Glutamatergic neuron (in vitro differentiated cells): ENCODE results near the gene SP8. TPM values are rescaled to one million over a fixed set of nuclear protein-coding genes. Genes with fewer than 3 reads are reported as not detected.
A peak's percentile ranks its signal among the peaks of the same experiment; 100 is the strongest.

Experiments used
- DNase-seq: peaks from one replicate; pipeline ENCODE4 v3.0.0; 2022
- H3K27ac Mint-ChIP-seq: one replicate; pipeline ENCODE4 v1.8.0; 2020; ENCODE audit warnings: mild to moderate bottlenecking, mixed read lengths, inconsistent platforms; ENCODE audit not compliant: unreplicated experiment
- H3K27me3 Mint-ChIP-seq: one replicate; pipeline ENCODE4 v1.8.0; 2020; ENCODE audit warnings: mild to moderate bottlenecking, moderate library complexity, mixed read lengths, inconsistent platforms; ENCODE audit not compliant: unreplicated experiment
- H3K36me3 Mint-ChIP-seq: one replicate; pipeline ENCODE4 v1.8.0; 2020; ENCODE audit warnings: mild to moderate bottlenecking, mixed read lengths, inconsistent platforms; ENCODE audit not compliant: unreplicated experiment
- H3K4me1 Mint-ChIP-seq: one replicate; pipeline ENCODE4 v1.8.0; 2020; ENCODE audit warnings: mild to moderate bottlenecking, low read depth, mixed read lengths, inconsistent platforms; ENCODE audit not compliant: unreplicated experiment
- H3K4me3 Mint-ChIP-seq: one replicate; pipeline ENCODE4 v1.8.0; 2020; ENCODE audit warnings: mild to moderate bottlenecking, mixed read lengths, inconsistent platforms; ENCODE audit not compliant: unreplicated experiment
- H3K9me3 Mint-ChIP-seq: one replicate; pipeline ENCODE4 v1.8.0; 2020; ENCODE audit warnings: mild to moderate bottlenecking, moderate library complexity, mixed read lengths, inconsistent platforms; ENCODE audit not compliant: unreplicated experiment
- CTCF ChIP-seq: fragments of 200-600 bp; sonication (generic); IDR thresholded peaks from one replicate; pipeline ENCODE4 v1.5.0; 2021; ENCODE audit not compliant: partially characterized antibody, unreplicated experiment
- total RNA-seq: library from RNA; stranded (reverse); fragmentation: NEBNext Ultra II Directional; extraction: Animal tissue kit (Norgen Biotek cat#: 25700); gene quantifications from one replicate; pipeline ENCODE4 v1.2.1, GENCODE V29; 2021; ENCODE audit not compliant: unreplicated experiment

The SP8 gene
- total RNA-seq, 1 donor from 2014 or later, result not detected

GRCh38 chr7:20777377-20778062 is 9.2 kb downstream of the SP8 start:
- Mint-ChIP-seq H3K9me3 (peaks cover 1% of the 10 kb centered on the region), H3K4me3 (peak overlapping the region; percentile 90), H3K27me3 (peaks cover 14% of the 10 kb centered on the region), H3K36me3 (no peaks in the 10 kb centered on the region), H3K27ac (peak overlapping the region; percentile 46), H3K4me1 (peaks cover 3% of the 10 kb centered on the region)
- no peak for DNase-seq
- no peak for TF ChIP-seq CTCF

GRCh38 chr7:20776942-20777341 is 9.7 kb downstream of the SP8 start:
- peaks cover 1% of the 10 kb centered on the region for H3K9me3 Mint-ChIP-seq
- peaks cover 3% of the 10 kb centered on the region for H3K4me1 Mint-ChIP-seq
- no peak for DNase-seq
- TF ChIP-seq CTCF, result no peak
- H3K36me3 Mint-ChIP-seq, result no peaks in the 10 kb centered on the region
- H3K27ac Mint-ChIP-seq, result no peak overlapping the region
- peak overlapping the region; percentile 90 for H3K4me3 Mint-ChIP-seq
- peaks cover 14% of the 10 kb centered on the region for H3K27me3 Mint-ChIP-seq

- Mint-ChIP-seq H3K27me3 (peaks cover 14% of the 10 kb centered on the region), H3K27ac (no peak overlapping the region), H3K9me3 (peaks cover 1% of the 10 kb centered on the region), H3K4me3 (no peak overlapping the region), H3K4me1 (peaks cover 3% of the 10 kb centered on the region), H3K36me3 (no peaks in the 10 kb centered on the region)
- no peak for TF ChIP-seq CTCF
- DNase-seq, result peak; percentile 29
Measured at GRCh38 chr7:20776214-20776911, 10.3 kb downstream of the SP8 start.

- no peaks in the 10 kb centered on the region for H3K4me1 Mint-ChIP-seq
- H3K4me3 Mint-ChIP-seq, result no peak overlapping the region
- H3K27ac Mint-ChIP-seq, result no peak overlapping the region
- no peaks in the 10 kb centered on the region for H3K9me3 Mint-ChIP-seq
- TF ChIP-seq CTCF, result no peak
- DNase-seq, result no peak
- no peaks in the 10 kb centered on the region for H3K27me3 Mint-ChIP-seq
- H3K36me3 Mint-ChIP-seq, result no peaks in the 10 kb centered on the region
Measured at GRCh38 chr7:20754001-20754400, 32.7 kb downstream of the SP8 start.

- Mint-ChIP-seq H3K4me3 (no peak overlapping the region), H3K4me1 (no peaks in the 10 kb centered on the region), H3K36me3 (no peaks in the 10 kb centered on the region), H3K27ac (no peak overlapping the region), H3K9me3 (no peaks in the 10 kb centered on the region), H3K27me3 (peaks cover 1% of the 10 kb centered on the region)
- TF ChIP-seq CTCF, result no peak
- DNase-seq, result no peak
Measured at GRCh38 chr7:20749906-20750305, 36.8 kb downstream of the SP8 start.
